HS-5 (cell line): Measurements from ENCODE around the gene OR2T5.
"Not testable (repeated sequence)": the region's sequence is repeated elsewhere in the genome, so short reads cannot be mapped to it uniquely, and the experiment has no call there.

Experiments used
- DNase-seq: peaks from one replicate; pipeline ENCODE4 v3.0.0-alpha.2; 2012; ENCODE audit warnings: low read depth

The OR2T5 gene, protein sequence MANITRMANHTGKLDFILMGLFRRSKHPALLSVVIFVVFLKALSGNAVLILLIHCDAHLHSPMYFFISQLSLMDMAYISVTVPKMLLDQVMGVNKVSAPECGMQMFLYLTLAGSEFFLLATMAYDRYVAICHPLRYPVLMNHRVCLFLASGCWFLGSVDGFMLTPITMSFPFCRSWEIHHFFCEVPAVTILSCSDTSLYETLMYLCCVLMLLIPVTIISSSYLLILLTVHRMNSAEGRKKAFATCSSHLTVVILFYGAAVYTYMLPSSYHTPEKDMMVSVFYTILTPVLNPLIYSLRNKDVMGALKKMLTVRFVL

DNA sequence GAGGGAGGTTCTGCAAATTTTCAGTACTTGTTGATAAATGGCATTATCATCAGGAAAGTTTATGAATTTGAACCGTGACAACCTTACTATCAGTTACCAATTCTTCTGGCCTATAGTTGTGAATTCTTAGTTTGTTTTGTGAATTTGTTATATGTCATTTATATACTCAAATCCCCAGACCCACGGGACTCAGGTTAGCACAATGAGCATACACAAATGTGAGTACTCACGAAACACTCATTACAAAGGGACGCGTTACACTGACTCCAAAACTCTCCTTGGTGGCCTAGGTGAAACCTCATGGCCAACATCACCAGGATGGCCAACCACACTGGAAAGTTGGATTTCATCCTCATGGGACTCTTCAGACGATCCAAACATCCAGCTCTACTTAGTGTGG lies at the start of gene OR2T5:
Gene OR2T5 (plus strand): TSS at position 301 of the 400 bp plus-strand sequence. CDS start 0 bp downstream, at position 301.
- DNase-seq = not testable (repeated sequence)

DNA sequence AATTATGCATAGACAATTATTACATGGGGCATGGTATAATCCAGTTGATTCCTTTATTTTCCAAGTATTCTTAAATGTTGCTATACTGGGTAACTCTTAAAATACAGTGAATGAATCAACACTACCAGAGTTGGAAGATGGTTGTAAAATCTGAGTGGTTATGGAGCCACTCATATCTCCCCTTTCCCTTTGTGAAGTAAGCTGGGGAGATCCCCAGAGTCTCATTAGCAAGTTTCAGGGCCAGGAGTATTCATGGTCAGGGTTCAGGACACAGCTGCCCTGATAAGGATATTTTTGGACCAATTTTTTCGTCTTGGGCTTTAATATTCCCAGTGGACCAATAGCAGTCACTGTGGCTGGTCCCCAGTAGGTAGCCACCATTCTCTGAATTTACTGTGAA lies 49.7 kb upstream of the OR2T5 start:
- DNase-seq = not testable (repeated sequence)

DNA sequence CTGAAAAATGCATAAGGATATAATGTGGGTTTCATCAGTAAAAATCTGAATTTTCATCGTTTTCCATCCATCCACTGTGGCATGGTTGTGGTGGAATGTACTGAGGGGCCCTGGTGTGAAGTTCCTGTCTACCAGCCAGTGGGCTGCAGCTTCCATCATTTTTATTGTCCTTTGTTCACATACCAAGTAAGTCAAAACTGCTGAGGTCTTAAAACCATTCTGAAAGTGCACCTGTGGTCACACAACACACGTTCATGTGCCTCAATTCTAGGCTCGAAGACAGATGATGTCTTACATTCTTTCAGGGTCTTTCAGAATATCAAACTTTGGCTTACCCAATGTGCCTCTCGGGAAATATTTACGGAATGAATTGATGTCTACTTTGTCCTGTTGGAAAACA lies 49.1 kb upstream of the OR2T5 start:
- not testable (repeated sequence) for DNase-seq

DNA sequence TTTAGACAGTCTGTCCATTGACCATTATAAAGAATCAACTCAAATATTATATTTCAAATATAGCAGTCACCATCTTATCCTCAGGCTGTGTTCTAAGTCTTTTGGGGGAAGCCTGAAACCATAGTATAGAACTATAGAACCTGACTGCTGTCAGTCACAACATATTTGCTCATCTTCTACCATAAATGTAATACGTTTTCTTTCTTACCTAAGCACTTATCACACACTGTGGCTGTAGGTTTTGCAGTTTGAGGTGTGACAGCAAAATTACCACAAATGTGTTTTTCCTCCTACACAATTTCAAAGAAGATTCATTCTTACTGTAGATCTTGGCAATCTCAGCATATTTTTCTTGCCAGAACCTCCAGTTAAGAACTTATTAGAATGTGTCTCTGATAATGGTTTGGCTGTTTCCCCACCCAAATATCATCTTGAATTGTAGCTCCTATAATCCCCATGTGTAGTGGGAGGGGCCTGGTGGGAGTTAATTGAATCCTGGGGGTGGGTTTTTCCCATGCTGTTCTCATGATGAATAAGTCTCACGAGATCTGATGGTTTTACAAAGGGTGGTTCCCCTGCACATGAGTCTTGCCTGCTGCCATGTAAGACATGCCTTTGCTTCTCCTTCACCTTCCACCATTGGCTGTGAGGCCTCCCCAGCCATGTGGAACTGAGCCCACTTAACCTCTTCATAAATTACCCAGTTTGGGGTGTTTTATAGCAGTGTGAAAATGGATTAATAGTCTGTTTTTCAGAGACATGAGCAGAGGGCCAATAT lies 45.7 kb upstream of the OR2T5 start:
- not testable (repeated sequence) for DNase-seq

DNA sequence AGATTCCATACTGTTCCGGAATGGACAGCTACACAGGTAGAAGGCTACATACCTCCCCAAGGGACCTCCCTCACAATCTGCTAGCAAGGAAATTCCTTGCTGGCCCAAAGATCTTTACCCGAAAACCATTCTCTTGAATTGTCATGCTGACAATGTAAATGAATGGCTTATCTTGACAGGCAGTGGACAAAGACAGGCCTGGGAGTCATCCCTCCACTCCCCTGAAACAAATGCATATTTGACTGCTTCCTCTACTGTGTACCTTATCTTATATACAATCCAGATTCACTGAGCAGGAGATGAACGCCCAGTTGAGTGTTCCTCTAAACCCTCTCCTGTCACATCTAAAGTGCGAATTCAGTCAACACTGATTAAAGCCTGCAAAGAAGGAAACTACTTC lies 43.8 kb upstream of the OR2T5 start:
- DNase-seq = not testable (repeated sequence)

DNA sequence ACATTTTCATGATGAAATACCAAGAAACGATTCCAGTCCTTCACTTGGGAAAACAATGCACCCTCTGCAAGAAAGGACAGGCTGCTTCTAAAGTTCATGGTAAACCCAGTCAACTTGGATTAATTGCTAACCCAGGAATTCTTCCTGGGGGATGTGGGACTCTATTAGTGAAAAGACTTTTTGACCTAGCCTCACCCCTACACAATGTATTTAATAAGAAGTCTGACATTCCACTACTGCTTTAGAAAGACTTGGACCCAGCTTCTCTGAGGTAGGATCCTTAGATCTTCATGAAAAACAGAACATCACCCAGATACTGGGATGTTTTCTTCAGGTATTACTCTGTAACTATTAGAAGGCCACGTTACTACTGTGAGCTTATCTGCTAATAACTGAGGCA lies 43.0 kb upstream of the OR2T5 start, which contains the start of gene OR2T2:
Gene OR2T2 (plus strand): TSS at position 239 of the 400 bp plus-strand sequence. CDS start 7,161 bp downstream, outside the sequence.
- DNase-seq = not testable (repeated sequence)

DNA sequence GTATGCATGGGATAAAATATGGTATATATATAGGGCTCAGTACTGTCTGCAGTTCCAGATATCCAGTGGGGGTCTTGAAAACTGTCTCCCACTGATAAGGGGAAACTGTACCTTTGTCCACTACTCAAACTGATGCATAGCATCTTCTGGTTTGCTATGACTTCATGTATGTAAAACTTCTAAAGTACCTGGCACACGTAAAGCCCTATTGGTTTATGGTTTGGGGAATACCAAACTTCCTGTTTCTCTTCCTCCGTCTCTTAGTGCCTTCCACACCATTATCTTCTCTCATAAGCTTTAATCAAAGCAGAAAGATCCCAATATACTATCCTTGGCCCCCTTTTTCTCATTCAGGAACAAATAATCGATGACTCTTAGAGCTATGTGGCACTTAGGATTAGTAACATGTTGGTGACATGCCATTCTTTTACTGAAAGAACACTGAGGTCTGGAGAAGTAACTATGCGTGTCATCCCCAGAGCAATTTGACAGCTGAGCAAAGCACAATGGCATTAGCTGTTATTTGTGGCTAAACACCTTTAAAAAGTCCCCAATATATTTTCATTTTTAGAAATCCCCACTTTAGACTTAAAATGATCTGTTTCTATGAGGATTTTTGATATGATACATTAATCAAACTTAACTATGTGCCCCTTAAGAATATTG lies 39.8 kb upstream of the OR2T5 start:
- not testable (repeated sequence) for DNase-seq

DNA sequence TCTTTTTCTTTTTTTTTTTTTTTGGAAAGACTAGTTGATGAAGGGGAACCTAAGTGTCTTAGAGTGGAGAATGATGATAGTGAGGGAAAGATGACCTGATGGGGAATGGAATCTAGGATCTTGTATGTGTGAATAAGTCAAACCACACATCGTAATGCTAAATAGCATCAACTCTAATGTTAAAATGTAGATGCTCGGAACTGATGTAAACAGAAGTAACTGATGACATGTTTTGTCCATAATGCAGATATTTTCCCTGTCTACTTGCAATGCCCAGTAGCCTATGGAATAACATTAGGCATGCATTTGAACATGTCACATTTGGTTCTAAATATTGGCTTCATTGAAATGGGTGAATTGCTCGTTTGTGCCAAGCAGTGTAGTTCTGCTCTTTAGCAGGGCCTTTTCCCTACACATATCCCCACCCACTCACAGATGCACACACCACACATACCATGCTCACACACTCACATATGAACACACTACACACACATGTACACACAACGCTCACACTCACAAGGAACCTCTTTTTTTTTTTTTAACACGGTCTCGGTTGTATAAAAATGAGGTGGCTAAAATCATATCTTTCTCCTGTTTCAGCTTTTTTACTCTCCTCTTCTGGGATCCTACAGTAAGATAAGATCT lies 38.4 kb upstream of the OR2T5 start:
- not testable (repeated sequence) for DNase-seq

DNA sequence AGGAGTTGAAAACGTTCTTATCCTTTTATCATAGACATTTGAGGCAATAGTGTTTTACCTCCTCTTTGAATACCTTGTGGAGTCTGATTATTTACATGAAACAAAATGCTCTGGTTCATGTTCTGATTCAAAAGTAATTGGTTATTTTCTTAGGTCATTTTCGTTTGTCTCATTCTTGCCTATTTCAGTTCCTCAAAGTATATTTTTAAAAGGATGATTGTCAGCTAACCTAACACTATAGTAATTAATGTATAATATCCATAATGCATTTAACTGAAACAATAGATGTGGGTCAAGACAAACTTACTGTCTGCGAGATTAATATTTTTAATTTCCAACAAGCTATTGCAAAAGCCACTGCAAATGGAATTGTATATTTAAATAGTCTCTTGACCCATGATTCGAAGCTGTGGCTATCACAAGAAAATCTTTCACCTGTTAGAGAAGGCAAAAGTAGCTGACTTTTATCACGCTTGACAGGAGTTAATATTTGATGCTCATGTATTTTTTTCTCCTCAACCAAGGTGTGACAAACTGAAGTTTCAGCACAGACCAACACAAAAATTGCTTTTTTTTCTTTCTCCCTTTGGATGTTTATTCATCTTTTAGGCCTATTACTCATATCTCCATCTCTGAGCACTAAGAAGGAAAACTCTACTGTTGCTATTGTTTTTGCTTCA lies 37.8 kb upstream of the OR2T5 start:
- not testable (repeated sequence) for DNase-seq

DNA sequence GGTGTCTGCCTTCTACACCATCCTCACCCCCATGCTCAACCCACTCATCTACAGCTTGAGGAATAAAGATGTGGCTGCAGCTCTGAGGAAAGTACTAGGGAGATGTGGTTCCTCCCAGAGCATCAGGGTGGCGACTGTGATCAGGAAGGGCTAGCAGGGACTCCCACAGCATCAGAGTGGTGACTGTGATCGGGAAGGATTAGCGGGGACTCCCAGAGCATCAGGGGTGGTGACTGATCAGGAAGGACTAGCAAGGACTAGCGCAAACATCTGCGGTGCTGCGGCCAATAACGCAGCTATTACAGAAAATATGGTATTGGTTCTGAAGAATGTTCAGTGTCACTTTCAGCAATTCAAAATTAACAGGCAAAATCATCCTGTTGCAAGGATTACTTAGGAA lies 34.8 kb upstream of the OR2T5 start:
- not testable (repeated sequence) for DNase-seq

DNA sequence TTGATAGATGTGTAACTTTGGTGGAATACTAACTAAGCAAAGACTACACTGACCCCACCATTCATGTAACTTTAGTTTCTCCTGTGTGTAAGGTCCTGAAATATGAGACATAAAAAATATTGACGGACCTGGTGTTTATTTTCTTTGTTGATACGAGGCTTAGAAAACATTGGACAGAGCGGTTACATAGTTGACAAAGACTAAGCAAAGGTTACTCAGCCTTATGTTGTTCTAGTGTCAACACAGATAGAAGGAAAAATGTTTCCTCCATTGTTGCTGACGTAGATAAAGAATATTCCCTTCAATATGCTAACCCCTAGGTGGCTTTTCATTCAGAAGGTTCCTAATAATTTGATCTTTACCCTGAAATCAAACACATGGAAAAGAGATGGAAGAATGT lies 33.3 kb upstream of the OR2T5 start:
- not testable (repeated sequence) for DNase-seq

DNA sequence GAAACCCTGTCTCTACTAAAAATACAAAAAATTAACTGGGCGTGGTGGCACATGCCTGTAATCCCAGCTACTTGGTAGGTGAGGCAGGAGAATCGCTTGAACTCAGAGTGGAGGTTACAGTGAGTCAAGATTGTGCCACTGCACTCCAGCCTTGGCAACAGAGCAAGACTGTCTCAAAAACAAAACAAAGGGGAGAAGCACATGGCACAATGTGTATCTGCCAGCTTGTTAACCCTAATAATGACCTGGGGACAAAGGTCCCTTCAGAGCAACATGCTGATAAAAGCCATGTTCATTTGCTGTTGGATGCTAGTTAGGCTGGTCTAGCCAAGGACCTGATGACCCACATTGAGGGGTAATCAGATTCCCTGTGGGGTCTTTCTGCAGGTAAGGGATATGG lies 31.8 kb upstream of the OR2T5 start:
- not testable (repeated sequence) for DNase-seq

DNA sequence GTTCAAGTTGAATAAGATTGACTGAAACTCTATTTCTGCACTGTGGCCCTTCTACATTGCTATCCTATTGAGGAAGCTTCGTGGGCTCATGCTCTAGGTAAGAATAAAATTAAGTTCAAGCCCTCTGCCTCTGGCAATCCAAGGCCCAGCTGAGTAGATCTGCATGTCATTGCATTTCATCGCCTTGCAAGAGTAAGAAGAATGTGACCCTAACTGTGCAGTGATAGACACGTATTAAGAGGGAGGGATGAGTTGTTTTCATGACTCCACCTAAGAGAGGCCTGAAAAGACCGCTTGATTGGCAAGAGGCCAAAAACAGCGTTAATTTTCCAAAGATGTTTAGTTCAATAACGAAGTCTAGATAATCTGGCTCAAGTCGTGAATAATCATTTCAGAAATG lies 29.3 kb upstream of the OR2T5 start:
- DNase-seq = not testable (repeated sequence)

DNA sequence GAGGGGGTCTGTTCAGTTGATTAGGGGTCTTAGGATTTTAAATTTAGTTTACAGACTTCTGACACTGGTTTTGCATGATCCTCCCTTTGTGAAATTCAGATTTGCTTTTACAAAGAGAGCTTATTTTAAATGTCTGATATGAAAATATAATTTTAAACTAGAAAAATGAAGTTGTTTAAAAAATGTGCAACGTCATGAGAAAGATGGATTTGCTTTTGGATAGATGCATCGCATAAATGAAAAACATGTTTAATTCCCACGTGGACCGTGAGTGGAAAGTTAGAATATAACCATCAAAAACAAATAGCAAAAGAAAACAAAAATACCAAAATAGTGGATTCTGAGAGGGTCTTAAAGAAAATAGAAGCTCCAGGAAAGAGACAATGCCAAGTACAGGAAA lies 17.2 kb upstream of the OR2T5 start:
- DNase-seq = no peak

DNA sequence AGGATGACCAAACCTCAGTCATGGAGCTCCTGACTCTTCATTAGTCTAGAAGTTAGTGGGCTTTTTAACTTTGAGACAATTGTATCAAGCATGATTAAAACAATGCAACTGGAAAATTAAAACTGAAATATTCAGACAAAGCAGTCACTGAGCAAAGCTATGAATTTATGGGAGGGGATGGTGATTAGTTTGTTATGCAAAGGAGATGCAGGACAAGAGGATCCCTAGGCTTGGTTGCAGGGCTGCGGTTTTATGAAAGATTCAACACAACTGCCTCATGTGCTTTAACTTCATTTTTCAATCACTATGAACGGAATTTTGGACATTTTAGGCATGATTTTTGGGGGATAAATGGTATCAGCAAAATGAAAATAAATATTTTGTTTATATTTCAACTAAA lies 16.3 kb upstream of the OR2T5 start:
- DNase-seq = not testable (repeated sequence)

DNA sequence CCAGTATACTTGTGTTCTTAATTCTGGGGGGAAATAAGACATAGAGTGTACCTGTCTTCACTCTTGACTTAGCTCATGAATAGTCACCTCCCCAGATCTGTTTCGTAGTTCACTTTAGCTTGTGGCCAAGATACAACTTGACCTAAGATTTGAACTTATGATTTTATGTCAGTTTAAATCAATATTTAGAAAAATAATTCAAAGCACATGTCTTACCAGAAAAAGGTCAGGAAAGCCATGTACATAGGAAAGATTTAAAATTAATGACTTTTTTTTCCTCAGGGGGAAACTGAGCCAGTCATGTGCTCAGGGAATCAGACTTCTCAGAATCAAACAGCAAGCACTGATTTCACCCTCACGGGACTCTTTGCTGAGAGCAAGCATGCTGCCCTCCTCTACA lies 15.3 kb upstream of the OR2T5 start, which contains the start of gene OR2T3:
Gene OR2T3 (plus strand): TSS at position 301 of the 400 bp plus-strand sequence. CDS start 0 bp downstream, at position 301.
- DNase-seq = not testable (repeated sequence)

DNA sequence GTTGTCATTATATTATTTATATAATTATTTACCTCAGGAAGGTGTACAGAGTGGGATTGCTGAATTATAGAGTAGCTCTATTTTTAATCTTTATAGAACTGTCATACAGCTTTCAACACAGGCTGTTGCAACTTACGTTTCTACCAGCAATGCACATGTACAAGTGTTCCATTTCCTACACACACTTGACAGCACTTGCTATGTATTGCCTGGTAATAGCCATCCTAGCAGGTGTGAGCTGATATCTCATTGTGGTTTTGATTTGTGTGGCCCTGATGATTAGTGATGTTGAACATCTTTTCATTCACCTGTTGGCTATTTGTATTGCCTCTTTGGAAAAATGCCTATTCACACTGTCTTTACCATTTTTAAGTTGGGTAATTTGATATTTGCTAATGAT lies 12.7 kb upstream of the OR2T5 start:
- not testable (repeated sequence) for DNase-seq

DNA sequence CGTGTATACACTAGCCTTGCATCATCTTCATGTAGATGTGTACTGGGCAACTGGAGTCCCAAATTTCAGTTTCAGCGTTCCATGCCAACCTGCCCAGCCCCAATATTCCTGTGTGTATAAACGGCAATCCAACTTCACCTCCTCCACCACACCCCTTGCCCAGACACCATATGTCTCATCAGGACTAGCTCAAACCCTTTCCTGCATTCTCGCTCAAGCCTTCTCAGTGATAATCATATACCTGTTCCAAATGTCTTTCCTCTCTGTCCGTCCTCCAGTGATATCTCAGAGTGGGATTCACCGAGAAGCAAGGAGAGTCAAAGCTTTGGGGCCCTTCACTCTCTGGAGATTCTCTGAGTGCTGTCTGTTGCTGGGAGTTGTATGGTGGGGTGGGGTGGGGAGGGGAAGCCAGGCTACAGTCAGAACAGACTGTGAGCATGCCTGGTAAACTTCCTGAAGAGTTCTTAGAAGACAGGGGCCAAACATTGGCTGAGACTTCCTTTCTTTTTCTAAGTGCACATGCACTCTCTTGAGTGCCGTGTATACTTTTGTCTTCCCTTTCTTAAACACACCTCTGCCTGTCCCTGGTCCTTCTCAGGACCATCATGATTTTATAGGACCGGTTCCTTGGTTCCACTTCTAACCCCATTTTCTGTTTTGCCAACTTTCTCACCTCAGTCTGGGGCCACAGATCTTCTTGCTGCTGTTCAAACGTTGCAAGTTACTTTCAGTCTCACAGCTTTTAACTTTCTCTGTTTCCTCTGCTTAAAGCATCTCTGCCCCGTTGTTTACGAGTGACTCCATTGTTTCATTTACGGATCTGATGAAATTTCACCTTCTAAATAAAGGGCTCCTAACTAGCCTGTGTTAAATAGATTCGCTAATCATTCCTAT lies 6.5 kb upstream of the OR2T5 start:
- DNase-seq = not testable (repeated sequence)

DNA sequence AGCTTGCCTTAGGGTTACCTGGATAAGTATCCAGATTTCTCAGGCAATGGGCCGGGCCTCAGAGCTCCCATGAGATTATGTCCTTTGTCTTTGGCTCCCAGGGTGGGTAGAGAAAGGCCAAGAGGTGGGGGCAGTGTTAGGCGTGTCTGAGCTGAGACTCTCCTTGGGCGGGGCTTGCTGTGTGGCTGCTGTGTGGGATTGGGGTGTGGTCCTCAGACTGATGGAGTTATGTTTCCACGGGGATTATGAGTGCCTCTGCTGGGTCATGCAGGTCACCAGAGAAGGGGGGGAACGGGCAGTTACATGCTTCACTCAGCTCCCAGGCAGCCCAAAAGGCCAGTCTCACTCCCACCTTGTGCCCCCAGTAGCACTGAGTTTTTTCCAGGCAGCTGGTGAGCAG lies 8.3 kb downstream of the OR2T5 start:
- DNase-seq = not testable (repeated sequence)
